HG03460 (cell line): ENCODE data around the gene DTWD2.
"Not testable (repeated sequence)": the region's sequence is repeated elsewhere in the genome, so short reads cannot be mapped to it uniquely, and the experiment has no call there.

Experiments
- ATAC-seq: cut with Tn5 transposase; IDR thresholded peaks from one replicate; pipeline ENCODE4 v1.9.1; 2021; ENCODE audit not compliant: unreplicated experiment

Gene DTWD2

DNA sequence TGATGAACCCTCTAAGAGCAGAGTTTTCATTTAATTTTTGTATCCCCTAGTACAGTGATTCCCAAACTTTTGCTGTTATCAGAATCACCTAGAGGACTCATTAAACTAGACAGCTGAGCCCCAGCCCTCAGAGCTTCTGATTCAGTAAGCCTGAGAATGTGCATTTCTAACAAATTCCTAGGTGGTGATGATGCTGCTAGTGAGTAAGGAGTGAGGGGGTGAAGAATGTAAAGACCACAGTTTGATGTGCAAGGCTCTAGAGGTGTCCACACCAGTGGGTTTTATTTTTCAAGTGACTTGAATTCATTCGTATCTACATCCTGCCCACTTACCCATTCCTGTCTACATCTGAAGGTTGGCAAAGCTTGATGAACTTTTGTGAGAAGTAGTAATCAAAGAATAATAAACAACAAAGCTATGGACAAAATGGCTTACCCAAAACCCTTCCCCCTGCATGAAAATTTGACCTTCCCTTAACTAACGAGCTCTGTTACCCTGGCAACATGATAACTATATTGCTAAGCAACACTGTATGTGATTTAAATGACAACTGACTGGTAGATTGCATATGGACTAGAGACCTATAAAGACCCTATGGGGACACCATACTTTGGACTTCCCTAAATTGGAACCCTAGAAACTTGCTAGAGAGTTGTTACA is 35.2 kb downstream of the DTWD2 start:
- ATAC-seq: no peak

DNA sequence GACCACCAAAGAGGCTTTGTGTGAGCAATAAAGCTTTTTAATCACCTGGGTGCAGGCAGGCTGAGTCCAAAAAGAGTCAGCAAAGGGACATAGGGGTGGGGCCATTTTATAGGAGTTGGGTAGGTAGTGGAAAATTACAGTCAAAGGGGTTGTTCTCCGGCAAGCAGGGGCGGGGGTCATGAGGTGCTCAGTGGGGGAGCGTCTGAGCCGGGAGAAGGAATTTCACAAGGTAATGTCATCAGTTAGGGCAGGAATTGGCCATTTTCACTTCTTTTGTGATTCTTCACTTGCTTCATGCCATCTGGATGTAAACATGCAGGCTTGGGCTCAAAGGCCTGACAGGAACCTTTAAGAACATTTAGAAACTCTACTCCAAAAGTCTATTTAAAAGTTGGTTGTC is 36.0 kb downstream of the DTWD2 start:
- not testable (repeated sequence) for ATAC-seq

DNA sequence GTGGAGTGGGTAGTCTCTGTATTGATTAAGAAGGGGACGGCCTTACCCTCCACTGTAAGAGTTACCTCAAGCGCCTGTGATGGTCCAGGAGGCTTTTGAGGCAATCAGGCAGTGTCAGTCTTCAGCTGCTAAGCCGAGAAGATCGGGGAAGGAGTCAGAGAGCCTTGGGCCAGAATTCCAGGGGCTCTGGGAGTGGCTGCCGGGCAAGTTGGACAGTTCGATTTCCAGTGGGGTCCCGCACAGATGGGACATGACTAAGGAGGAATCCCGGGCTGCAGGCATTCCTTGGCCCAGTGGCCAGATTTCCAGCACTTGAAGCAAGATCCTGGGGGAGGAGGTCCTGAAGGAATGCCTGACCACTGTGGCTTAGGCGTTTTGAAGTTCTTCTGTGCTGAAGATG is 38.0 kb downstream of the DTWD2 start:
- ATAC-seq: not testable (repeated sequence)

DNA sequence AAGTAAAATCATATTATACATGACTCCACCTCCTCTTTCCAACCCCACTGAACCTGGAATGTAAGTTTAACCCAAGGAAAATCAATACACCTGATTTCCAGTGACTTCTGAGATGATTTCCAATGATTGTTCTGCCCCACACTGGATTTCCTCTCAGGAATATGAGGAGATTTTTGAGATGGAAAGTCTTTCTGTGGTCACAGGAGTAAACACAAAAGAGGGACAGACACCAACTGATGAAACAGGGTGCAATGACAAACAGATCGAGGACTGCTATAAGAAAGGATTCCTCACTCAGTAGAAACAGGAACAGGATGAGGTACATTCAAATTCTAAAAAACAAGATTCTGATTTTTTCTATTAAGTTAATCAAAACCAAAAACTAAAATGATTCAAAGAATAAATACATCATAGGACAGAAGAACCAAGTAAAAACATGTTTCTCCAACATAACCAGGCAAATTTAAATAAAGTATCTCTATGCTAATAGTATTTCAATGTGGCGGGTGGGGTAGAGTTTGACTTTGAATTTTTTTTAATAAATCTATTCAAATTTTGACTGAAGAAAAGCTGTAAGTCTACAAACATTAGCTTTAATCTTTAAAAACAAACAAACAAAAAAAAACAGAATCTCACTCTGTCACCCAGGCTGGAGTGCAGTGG is 42.1 kb downstream of the DTWD2 start:
- no peak for ATAC-seq

DNA sequence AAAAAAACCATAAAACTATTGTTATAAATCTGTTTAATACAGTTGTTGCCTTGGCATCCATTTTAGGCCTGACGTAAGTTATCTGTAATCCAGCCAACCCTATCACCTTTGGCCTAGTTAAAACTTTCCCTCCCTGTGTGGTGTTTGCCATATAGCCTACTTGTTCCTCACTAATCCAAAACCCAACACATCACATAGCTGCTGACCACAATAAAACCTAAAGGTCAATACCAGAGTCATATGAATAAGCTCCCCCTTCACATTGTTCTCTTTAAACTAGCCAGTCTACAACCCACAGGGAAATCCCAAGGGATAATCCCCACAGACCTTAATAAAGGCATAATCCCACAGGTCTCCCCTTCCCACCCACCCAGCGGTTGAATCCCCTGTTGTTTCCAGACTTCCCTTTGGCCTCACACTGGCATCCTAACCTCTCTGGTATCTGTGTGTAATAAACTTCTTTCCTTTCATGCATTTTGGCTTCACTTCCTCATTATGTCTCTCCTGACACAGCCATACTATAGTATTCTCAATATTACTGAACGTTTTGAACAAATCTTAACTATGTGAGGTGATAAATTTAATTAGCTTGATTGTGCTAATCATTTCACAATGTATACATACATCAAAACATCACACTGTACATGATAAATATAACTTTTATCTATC is 50.8 kb downstream of the DTWD2 start:
- no peak for ATAC-seq

DNA sequence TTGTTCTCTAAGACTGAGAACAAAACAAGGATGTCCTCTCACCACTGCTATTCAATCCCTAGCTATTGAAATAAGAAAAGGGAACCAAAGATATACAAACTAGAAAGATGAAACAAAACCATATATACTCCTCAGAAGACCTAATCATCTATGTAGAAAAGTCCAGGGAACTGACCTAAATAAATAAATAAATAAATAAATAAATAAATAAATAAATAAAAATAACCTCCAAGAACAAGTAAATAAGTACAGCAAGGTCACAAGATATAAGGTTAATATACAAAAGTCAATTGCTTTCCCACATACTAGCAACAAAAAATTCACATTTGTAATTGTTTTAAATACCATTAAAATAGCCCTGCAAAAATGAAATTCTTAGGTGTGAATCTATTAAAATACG is 54.6 kb downstream of the DTWD2 start:
- ATAC-seq: no peak

DNA sequence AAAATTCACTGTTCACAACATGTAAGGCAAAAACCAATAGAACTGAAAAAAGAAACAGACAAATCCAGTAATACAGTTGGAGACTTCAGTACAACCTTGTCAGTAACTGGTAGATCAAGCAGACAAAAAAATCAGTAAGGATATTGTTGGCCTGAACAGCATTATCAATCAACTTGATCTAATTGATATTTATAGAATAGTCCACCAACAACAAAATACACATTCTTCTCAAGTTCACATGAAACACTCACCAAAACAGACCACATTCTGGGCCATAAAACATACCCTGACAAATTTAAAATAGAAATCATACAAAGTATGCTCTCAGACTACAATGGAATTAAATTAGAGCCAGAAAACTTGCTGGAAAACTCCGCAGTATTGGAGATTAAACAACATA is 56.8 kb downstream of the DTWD2 start:
- no peak for ATAC-seq

DNA sequence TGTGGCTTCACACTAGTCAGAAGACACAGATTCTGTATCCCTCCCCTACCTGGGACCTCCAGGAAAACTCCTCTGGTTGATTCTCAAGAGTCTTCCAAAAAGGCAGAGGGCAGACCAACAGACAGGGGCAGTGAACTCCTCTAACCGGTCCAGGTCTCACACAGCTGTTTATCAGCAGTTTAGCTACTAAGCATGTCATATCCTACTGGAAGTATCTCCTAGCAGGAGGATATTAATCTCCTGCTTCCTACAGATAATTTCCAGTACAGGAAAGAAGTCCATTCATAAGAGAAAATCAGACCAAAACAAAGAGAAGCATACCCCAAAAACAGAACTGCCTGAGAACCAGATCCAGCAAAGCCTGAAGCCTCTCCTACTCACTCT is 64.3 kb downstream of the DTWD2 start:
- no peak for ATAC-seq

DNA sequence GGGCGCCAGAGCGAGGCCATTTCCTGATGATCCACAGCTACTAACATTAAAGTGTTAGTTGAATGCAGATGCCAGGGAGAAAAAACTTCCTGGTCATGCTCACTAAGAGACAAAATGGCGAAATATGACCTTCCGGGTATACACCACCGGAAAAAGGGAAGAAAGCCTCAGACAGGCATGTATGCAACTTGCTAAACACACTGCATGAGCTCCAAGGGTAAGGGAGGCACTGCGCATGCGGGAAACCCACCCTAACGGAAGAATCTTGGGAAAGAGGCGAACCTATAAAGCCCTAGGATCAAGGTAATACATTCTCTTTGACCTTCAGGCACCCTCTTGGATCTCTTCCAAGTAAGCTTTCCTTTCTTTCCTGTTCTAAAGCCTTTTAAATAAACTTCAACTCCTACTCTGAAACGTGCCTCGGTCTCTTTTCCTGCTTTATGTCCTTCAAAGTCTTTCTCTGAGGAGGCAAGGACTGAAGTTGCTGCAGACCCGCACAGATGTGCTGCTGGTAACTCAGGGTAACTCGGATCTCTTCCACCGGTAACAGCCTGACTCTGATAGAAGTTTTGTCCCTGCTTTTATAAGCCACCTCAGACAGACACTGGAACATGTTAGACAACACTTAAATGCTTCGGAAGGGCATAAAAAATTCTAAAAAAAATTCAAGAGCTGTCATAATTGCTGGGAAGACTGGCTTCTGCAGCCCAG is 64.9 kb downstream of the DTWD2 start:
- no peak for ATAC-seq

DNA sequence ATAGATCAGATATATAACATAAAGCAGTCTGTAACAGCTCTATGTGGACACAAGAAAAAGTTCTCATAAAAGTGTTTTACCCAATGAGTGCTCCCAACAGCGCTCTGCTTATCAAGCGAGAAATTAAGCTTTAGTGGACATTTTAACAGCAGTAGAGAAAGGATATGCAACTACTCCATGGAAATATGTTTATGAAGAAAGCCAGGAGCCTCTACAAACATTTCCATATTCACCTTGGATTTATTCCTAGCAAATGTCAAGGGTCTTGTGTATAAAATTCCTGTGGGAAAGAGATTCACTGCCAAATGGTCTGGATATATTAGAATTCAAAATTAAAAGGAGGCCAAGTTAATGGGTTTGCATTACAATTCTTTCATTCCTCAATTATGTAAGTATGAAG is 66.5 kb downstream of the DTWD2 start:
- no peak for ATAC-seq

DNA sequence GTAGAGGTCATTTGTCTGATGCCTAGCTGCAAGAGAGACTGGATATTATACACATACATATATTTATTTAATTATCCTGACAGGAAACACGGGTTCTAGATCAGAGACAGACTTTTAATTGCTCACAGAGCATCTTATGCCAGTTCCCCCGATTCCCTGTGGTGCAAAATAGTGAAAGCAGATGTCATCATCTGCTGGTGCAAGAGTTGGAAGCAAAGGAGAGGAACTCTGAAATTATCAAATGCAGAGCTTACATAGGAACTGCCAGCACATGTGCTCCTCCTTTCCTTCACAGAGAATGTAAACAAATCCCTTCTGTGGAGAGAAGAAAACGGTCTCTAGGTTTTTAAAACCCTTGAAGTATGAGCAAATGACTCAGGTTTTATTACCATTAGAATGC is 69.3 kb downstream of the DTWD2 start:
- no peak for ATAC-seq

DNA sequence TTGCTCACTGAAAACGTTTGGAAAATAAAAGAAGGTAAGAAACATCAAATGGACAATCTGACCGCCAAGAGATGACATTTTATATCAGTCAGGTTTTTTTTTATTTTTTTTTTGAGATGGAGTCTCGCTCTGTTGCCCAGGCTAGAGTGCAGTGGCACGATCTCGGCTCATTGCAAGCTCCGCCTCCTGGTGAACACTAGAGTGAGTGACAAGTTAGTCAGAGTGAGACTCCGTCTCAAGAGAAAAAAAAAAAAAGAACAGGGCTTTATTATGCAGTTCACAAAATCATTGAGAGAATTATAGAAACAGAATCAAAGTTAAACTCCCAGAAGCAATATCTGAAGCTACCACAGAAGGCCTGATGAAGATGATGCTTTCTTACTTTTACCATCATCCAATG is 70.1 kb downstream of the DTWD2 start:
- ATAC-seq: no peak

DNA sequence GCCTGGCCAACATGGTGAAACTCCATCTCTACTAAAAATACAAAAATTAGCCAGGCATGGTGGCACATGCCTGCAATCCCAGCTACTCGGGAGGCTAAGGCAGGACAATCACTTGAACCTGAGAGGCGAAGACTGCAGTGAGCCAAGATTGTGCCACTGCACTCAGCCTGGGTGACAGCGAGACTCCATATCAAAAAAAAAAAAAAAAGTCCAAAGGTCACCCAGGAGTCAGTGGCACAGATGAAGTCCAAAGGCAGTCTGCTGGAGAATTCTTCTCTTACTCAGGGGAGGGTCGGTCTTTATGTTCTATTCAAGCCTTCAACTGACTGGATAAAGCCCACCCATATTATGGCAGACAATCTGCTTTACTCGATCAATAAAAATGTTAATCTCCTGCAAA is 80.8 kb downstream of the DTWD2 start:
- ATAC-seq: not testable (repeated sequence)

DNA sequence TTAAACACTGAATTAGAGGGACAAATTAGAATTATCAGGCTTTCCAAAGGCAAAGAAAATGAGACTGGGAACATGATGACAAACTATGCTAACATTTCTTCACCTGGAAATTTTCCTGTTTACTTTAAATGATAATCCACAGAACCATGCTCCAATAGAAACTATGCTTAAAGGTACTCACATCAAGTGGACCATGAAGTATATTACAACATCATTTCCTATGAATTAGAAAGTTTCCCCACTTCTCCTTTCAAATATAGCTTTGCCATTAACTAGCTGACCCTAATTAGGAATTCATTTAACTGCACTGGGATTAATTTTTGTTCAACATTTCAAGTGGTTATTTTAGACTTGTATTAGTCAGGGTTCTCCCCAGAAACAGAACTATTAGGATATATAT is 81.4 kb downstream of the DTWD2 start:
- no peak for ATAC-seq

DNA sequence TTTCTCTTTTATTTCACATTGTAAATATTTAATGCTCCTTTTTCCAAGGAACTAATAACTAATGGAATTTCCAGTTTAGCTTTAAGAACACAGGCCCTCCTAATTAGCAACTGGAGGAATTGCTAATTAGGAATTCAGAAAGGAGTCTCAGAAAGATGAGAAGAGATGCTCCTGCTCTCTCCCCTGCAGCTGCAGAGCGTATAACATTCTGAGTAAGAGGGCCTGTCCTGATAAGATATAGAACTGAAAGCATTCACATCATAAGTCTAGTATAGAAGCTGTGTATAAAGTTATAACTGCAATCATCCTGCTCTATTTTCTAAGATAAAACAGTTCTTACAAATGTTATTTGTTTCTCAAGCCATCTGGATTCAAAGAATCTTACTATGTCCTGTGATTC is 83.2 kb downstream of the DTWD2 start:
- ATAC-seq: no peak

DNA sequence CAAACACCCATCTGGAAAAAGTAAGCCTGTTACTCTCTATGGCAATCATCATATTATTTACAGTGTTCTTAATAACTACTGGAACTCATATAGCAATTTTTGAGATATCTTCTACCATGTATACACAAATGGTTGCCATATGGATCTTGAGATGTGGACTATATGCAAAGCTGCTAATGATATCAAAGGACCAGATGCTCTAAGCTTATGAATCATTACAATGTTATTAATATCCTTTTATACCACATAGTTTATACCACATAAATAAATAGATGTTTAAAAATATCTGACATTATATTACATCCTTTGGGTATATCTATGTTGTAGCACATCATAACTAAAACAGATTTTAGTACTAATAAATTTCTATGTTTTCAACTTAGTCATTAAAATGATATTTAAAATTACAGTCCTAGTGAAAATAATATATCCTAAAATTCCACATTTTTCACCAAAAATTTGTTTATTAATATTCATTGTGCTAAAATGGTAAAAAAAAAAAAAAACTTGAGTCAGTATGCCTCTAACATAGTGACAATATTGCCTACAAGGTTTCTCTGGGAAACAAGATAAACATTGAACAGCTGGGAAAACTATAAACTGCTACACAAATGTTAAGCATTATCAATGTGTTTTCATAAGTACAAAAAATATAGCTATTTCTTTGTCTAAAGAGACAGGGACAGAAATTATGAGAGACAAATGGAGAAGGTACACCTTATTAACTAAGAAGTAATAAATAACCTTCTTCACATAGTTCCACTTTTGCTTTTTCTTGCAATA is 85.5 kb downstream of the DTWD2 start:
- ATAC-seq: no peak

DNA sequence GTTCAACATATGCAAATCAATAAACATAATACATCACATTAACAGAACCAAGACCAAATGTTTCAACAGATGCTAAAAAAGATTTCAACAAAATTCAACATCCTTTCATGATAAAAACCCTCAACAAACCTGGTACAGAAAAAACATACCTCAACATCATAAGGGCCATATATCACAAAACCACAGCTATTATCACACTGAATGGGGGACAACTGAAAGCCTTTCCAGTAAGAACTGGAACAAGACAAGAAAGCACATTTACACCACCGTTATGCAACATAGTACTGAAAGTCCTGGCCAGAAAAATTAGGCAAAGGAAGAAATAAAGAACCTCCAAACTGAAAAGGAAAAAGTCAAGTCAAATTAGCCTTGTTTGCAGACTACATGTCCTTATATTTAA is 93.6 kb downstream of the DTWD2 start:
- no peak for ATAC-seq

DNA sequence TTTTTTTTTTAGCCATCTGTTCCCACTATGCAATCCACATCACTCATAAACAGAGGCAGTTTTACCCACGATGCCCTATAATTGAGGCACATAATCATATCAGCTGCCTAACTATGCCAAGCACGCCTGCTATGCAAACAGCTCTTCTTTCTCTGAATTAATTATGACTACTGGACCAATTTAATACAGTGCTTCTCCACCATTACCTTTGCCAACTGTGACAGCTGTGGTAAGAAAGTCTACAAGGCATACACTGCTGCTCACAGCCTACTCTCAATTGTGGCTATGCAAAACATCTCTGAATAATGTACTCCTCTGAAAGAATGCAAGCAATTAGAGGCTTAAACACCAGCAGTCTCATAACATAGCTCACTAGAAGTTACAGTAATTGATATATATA is 97.1 kb downstream of the DTWD2 start:
- no peak for ATAC-seq

DNA sequence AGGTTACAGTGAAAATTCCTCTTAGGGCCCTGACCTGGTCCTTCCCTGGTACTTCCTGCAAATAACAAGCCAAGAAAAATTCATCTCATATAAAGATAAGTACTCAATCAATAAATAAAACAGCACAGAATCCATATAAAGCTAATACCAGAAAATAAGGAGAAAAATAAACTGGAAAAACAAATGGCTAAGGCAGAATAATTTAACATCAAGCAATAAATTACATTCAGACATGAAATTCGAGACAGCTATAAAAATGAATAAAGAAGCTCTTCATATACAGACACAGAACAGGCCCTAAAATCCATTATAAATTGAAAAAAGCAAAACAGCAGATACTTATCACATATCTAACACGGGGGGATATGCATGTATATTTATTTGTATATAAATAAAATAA is 99.2 kb downstream of the DTWD2 start:
- ATAC-seq: no peak

DNA sequence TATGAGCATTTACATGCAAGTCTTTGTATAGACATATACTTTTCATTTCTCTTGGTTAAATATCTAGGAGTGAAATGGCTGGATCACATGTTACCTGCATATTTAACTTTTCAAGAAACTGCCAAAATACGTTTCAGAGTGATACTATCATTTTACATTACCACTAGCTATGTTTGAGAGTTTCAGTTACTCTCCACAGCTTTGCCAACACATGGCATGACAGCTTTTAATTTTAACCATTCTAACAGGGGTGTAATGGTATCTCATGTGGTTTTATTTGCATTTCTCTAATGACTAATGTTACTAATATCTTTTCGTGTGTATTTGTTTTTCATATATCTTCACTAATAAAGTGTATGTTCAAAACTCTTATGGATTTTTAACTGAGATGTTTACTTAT is 99.8 kb downstream of the DTWD2 start:
- no peak for ATAC-seq

DNA sequence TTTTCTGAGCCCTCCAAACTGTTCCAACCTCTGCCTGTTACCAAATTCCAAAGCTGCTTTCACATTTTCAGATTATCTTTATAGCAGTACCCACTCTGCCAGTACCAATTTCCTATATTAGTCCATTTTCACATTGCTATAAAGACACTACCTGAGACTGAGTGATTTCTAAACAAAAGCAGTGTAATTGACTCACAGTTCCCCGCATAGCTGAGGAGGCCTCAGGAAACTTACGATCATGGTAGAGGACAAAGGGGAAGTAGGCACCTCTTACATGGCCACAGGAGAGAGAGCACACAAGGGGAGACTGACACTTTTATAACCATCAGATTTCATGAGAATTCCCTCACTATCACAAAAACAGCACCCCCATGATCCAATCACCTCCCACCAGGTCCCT is 105.0 kb downstream of the DTWD2 start:
- no peak for ATAC-seq
